Activated naive CD4-positive, alpha-beta T cell treated with anti-CD3 and anti-CD28 coated beads, Interleukin-2, amount 10 ng/mL, durations not matched to agents 7 days and 5 days (primary cell): Measurements from ENCODE around the gene INHBA.

ENCODE experiments used
- CTCF ChIA-PET: fragments of 350-600 bp; sonication (Branson Sonifier 250); formaldehyde crosslinking; loops from one replicate; lab custom pipeline; 2021; ENCODE audit warnings: antibody characterized with exemption; lab: Charles Lee
- DNase-seq: peaks from one replicate; pipeline ENCODE4 v3.0.0-alpha.2; 2020
- H3K27ac Mint-ChIP-seq: one replicate; pipeline ENCODE4 v1.8.0; 2021; ENCODE audit warnings: mild to moderate bottlenecking, moderate library complexity, mixed read lengths
- H3K27me3 Mint-ChIP-seq: one replicate; pipeline ENCODE4 v1.8.0; 2021; ENCODE audit warnings: mild to moderate bottlenecking, mixed read lengths
- H3K36me3 Mint-ChIP-seq: one replicate; pipeline ENCODE4 v1.8.0; 2021; ENCODE audit warnings: mixed read lengths
- H3K4me1 Mint-ChIP-seq: one replicate; pipeline ENCODE4 v1.8.0; 2021; ENCODE audit warnings: mixed read lengths
- H3K4me3 Mint-ChIP-seq: one replicate; pipeline ENCODE4 v1.8.0; 2021; ENCODE audit warnings: mild to moderate bottlenecking, moderate library complexity, mixed read lengths
- H3K9me3 Mint-ChIP-seq: one replicate; pipeline ENCODE4 v1.8.0; 2021; ENCODE audit warnings: mixed read lengths

The INHBA gene

DNA sequence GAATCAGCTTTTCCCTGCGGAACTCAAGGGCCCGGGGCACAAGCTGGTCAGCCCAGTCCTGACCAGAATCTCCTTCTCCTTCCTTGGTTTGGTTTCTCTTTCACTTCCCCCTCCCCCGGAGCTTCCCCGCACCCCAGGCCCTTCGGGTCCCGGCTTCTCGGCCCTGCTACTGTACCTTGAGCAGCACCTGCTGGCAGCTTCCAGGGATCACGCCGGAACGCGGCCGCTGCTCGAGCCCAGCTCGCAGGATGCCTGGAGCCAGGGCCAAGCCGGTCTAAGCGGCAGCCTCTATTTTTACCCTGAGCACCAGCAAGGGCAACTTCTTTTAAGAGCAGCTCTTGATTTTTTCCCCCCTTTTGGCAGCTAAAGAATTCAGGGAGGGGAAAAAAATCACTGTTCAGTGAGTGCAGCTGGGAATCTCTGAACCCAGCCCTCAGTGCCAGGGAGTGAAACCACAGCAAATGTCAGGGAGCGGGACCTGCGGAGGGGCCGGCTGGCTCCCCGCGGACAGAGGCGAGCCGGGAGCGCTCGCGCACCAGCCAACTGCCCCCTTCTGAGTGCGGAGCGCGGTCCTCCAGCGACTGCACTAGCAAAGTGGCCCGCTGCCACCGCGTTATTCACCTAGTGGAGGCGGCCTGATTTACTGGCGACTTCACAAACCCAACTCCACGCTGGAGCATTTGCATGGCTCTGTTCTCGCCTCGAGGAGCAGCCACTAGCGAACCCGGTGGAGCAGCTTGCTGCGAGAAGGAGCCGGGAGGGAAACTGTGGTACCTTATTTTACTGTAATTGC is 2.4 kb upstream of the INHBA start:
- DNase-seq, result peak; percentile 78
- no peaks in the 10 kb centered on the region for H3K36me3 Mint-ChIP-seq
- H3K27me3 Mint-ChIP-seq, result peaks cover 51% of the 10 kb centered on the region
- no peak overlapping the region for H3K27ac Mint-ChIP-seq
- H3K4me3 Mint-ChIP-seq, result peak overlapping the region; percentile 66
- CTCF ChIA-PET, result interaction anchor here (0.7 to 2.2 kb wide), 9 partner anchors 9 to 1475 kb away, joined by 3 to 19 read pairs (median 4); no protein-coding TSS in a partner anchor
- H3K9me3 Mint-ChIP-seq, result no peaks in the 10 kb centered on the region
- H3K4me1 Mint-ChIP-seq, result peaks cover 16% of the 10 kb centered on the region

DNA sequence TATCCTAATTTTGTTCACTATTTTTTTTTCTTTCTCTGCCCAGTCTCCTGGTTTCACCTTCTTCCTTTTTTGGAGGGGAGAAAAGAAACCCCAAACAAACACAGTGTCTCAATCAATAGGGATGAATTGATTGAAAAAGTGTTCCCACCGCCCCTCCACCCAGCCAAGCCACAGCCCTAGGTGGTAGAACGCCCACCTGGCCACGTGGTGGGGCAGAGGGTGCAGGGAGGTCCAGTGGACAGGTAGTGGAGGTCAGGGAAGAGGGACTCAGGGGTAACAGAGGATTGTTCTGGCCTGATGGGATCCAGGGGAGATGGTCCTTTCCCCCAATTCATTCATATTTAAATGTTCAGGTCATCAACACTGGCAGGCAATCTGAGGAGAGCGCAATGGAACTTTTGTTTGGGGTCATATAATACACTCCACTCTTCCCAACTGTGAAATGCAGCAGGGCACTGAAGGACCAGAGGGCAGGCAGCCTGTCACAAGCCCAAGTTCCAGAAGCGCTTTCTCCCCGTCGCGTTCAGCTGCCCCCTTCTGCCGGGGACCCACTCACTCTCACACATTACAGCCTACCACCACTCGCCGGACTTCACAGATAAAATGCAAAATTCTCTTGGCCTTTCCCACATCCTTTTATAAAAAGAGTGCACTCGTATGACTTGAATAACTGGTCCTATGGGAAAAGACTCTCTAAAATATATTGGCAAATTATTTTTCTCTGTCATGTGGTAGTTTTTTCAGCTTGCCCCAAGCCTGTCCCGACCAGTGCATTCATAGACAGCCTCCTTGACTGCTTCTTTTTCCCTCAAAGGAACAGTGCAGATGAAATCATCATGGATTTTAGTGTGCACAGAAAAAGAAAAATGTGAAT is 1.6 kb downstream of the INHBA start:
- CTCF ChIA-PET, result no interaction called here
- H3K27me3 Mint-ChIP-seq, result peaks cover 64% of the 10 kb centered on the region
- DNase-seq, result no peak
- H3K4me1 Mint-ChIP-seq, result peaks cover 16% of the 10 kb centered on the region
- no peak overlapping the region for H3K27ac Mint-ChIP-seq
- no peaks in the 10 kb centered on the region for H3K36me3 Mint-ChIP-seq
- H3K9me3 Mint-ChIP-seq, result no peaks in the 10 kb centered on the region
- H3K4me3 Mint-ChIP-seq, result no peak overlapping the region

DNA sequence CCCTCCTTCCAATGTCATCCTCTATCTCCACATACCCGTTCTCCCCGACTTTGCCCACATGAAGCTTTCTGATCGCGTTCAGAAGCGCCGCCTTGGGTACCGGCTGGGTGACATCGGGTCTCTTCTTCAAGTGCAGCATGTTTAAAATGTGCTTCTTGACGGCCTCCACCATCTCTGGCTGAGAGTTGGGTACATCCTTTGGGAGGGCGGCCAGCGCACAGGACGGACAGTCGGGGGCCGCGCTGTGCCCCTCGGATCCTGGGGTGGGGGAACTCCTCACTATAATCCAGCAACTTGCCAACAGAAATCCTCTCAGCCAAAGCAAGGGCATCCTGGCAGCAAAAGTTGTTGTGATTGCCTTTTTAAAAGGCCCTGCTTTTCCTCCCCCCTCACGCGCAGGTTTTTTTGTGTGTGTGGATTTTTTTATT is 2.8 kb downstream of the INHBA start:
- no peaks in the 10 kb centered on the region for H3K9me3 Mint-ChIP-seq
- peaks cover 6% of the 10 kb centered on the region for H3K4me1 Mint-ChIP-seq
- no peak for DNase-seq
- H3K27ac Mint-ChIP-seq, result no peak overlapping the region
- CTCF ChIA-PET, result interaction anchor here (1.1 to 2.1 kb wide), 2 partner anchors 9 to 11 kb away, joined by 3 to 6 read pairs; no protein-coding TSS in a partner anchor
- H3K27me3 Mint-ChIP-seq, result peaks cover 57% of the 10 kb centered on the region
- H3K36me3 Mint-ChIP-seq, result no peaks in the 10 kb centered on the region
- H3K4me3 Mint-ChIP-seq, result no peak overlapping the region

DNA sequence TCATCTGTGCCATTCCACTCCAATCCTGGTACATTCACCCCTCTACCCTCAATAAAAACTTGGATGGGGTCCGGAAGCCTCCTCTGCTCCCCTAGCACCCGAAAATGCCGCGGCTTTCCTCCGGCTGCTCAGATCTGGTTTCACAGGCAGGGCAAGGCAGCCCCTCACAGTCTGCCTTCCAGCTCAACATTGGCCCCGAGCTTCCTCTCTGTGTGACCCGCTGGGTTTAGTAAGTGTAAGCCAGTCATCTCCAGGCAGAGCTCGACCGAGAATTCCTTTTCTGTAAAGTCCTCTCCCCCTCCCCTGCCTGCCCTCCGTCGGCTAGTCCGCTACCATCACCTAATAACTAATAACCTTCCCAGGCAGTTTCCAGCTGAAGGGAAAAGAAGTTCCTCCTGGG is 3.4 kb downstream of the INHBA start:
- no peak overlapping the region for H3K27ac Mint-ChIP-seq
- no peak overlapping the region for H3K4me3 Mint-ChIP-seq
- CTCF ChIA-PET, result interaction anchor here (1.1 to 2.1 kb wide), 2 partner anchors 10 to 12 kb away, joined by 3 to 6 read pairs; no protein-coding TSS in a partner anchor
- no peaks in the 10 kb centered on the region for H3K9me3 Mint-ChIP-seq
- H3K27me3 Mint-ChIP-seq, result peaks cover 51% of the 10 kb centered on the region
- no peak for DNase-seq
- H3K4me1 Mint-ChIP-seq, result peaks cover 5% of the 10 kb centered on the region
- no peaks in the 10 kb centered on the region for H3K36me3 Mint-ChIP-seq

DNA sequence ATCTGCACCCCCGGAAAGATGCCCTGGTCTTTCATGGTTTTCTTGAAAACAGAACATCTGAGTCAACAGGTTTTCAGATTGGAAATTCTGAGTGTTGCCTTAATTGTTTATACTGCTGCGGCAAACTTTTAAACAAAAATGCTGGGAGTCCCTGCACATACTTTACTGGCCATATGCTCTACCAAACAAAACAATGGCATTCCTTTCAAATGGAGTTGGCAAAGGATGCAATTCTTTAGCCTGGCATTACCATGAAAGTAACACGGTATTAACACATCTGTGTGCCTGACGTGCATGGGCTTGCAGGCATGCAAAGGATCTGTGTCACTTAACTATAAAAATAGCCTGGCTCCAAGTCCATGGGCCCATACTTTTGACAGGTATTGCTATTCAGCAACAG is 4.2 kb downstream of the INHBA start:
- DNase-seq, result no peak
- no peak overlapping the region for H3K27ac Mint-ChIP-seq
- no peaks in the 10 kb centered on the region for H3K4me1 Mint-ChIP-seq
- CTCF ChIA-PET, result interaction anchor here (0.7 to 2.1 kb wide), 4 partner anchors 10 to 1466 kb away, joined by 3 to 6 read pairs (median 3); no protein-coding TSS in a partner anchor
- H3K27me3 Mint-ChIP-seq, result peaks cover 45% of the 10 kb centered on the region
- H3K9me3 Mint-ChIP-seq, result no peaks in the 10 kb centered on the region
- no peaks in the 10 kb centered on the region for H3K36me3 Mint-ChIP-seq
- no peak overlapping the region for H3K4me3 Mint-ChIP-seq

GRCh38 chr7:41698114-41698513 is 4.8 kb downstream of the INHBA start:
- no peak for DNase-seq

DNA sequence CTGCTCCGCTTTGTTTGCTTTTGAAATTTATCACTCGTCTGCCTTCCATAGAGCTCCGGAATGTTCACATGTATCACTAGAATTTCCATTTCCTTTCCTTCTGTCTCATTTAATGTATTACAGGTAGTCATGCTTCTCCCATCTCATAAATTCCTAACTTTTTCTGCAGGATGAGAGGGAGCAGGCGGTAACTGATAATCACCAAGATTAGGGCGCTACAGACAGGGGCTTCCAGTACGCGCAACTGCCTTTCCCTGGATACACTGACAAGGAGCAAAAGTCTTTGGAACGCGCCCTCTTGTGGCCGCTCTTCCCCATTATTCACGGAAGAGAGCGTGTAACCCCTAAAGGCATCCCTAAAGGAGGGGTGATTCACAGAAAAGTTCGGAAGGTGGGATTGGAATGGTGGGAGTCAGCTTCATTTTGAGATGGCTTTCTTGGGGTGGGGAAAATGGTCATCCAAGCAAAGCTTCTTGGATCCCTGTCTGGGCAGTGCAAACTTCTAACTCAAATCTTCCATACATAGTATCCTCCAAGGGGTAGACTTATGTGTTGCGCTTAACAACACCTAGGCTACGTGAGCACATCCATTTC is 6.5 kb downstream of the INHBA start:
- H3K27ac Mint-ChIP-seq, result no peak overlapping the region
- no peaks in the 10 kb centered on the region for H3K4me1 Mint-ChIP-seq
- H3K36me3 Mint-ChIP-seq, result no peaks in the 10 kb centered on the region
- H3K4me3 Mint-ChIP-seq, result no peak overlapping the region
- peak; percentile 40 for DNase-seq
- CTCF ChIA-PET, result interaction anchor here (0.6 to 3.6 kb wide), 4 partner anchors 9 to 1464 kb away, joined by 3 to 19 read pairs (median 4); no protein-coding TSS in a partner anchor
- peaks cover 39% of the 10 kb centered on the region for H3K27me3 Mint-ChIP-seq
- no peaks in the 10 kb centered on the region for H3K9me3 Mint-ChIP-seq

More at GRCh38 chr7:41698114-41698513, 4.8 kb downstream of the INHBA start:
- Mint-ChIP-seq H3K27me3 (peaks cover 45% of the 10 kb centered on the region), H3K27ac (no peak overlapping the region), H3K36me3 (no peaks in the 10 kb centered on the region), H3K4me3 (no peak overlapping the region), H3K4me1 (no peaks in the 10 kb centered on the region), H3K9me3 (no peaks in the 10 kb centered on the region)
- CTCF ChIA-PET, result interaction anchor here (0.7 to 2.1 kb wide), 3 partner anchors 13 to 1465 kb away, joined by 3 to 6 read pairs (median 3); no protein-coding TSS in a partner anchor

DNA sequence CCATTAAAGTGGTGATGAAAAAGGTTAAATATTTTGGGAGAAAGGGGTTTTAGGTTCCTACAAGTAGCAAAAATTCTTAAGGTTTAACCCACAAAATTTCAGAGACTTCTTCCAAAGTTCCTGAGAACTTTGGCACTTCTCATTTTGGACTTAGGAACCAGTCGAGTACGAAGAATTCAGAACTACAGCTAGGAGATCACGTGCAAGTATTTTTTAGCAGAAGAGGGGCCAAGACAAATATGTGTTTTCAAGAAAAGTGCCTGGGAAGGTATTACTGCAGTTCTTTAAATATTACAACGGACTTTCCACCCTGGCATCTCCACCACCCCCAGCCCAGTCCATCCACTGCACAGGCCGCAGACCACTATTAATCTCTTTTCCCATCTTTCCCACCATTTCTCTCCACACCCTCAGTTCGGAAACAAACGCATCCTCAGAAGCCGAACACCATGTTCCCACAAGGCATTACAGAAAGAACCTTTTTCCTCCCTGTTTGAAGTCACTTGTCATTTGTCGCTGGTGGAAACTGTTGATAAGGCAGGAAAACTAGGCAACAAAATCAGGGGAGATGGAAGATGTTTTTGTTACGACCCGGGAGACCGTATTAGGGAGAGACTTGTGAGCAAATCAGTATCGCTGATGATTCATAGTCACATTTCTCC is 7.1 kb downstream of the INHBA start:
- peaks cover 32% of the 10 kb centered on the region for H3K27me3 Mint-ChIP-seq
- H3K9me3 Mint-ChIP-seq, result no peaks in the 10 kb centered on the region
- CTCF ChIA-PET, result interaction anchor here (0.6 to 3.6 kb wide), 4 partner anchors 10 to 1463 kb away, joined by 3 to 19 read pairs (median 4); no protein-coding TSS in a partner anchor
- no peak overlapping the region for H3K27ac Mint-ChIP-seq
- H3K4me3 Mint-ChIP-seq, result no peak overlapping the region
- DNase-seq, result no peak
- no peaks in the 10 kb centered on the region for H3K4me1 Mint-ChIP-seq
- H3K36me3 Mint-ChIP-seq, result no peaks in the 10 kb centered on the region

DNA sequence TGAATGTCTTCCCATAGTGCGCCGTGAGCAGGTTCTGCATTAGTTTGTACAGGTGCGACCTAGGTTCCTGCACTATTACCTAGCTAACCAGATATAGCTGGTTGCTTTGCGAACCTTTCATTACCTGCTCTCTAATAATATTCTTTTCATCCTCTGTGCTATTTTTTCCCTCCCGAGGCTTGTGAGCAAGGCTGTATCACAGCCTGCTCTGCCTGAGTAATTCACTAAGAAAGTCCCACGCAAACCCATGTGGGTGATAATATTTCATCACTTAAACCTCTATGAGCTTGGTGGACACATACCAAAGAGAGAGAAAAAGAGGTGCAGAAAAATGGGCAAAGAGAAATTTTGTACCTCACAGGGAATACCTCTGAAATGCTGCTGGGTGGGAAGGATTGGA is 8.4 kb downstream of the INHBA start:
- CTCF ChIA-PET, result interaction anchor here (1.0 to 3.6 kb wide), 2 partner anchors 11 to 1461 kb away, joined by 4 to 19 read pairs; no protein-coding TSS in a partner anchor
- Mint-ChIP-seq H3K4me1 (no peaks in the 10 kb centered on the region), H3K36me3 (no peaks in the 10 kb centered on the region), H3K4me3 (no peak overlapping the region), H3K27me3 (peaks cover 23% of the 10 kb centered on the region), H3K27ac (no peak overlapping the region), H3K9me3 (no peaks in the 10 kb centered on the region)
- no peak for DNase-seq

GRCh38 chr7:41693150-41693997 is 9.5 kb downstream of the INHBA start:
- H3K36me3 Mint-ChIP-seq, result no peaks in the 10 kb centered on the region
- H3K4me1 Mint-ChIP-seq, result no peaks in the 10 kb centered on the region
- no peak for DNase-seq
- H3K4me3 Mint-ChIP-seq, result no peak overlapping the region
- H3K27ac Mint-ChIP-seq, result no peak overlapping the region
- CTCF ChIA-PET, result interaction anchor here (0.7 to 1.2 kb wide), 2 partner anchors 10 to 14 kb away, joined by 3 read pairs; partner anchors contain the start of gene INHBA
- H3K9me3 Mint-ChIP-seq, result no peaks in the 10 kb centered on the region
- H3K27me3 Mint-ChIP-seq, result peaks cover 15% of the 10 kb centered on the region

GRCh38 chr7:41692251-41692650 is 10.6 kb downstream of the INHBA start:
- no peak for DNase-seq
- Mint-ChIP-seq H3K36me3 (no peaks in the 10 kb centered on the region), H3K4me1 (no peaks in the 10 kb centered on the region), H3K27ac (no peak overlapping the region), H3K9me3 (no peaks in the 10 kb centered on the region), H3K27me3 (peaks cover 12% of the 10 kb centered on the region), H3K4me3 (no peak overlapping the region)
- CTCF ChIA-PET, result interaction anchor here (1.2 kb wide), 1 partner anchor 11 kb away, joined by 3 read pairs; the partner anchor contains the start of gene INHBA

GRCh38 chr7:41691286-41692190 is 11.4 kb downstream of the INHBA start:
- Mint-ChIP-seq H3K4me3 (no peak overlapping the region), H3K27me3 (peaks cover 11% of the 10 kb centered on the region), H3K36me3 (no peaks in the 10 kb centered on the region), H3K27ac (no peak overlapping the region), H3K9me3 (no peaks in the 10 kb centered on the region), H3K4me1 (no peaks in the 10 kb centered on the region)
- DNase-seq, result no peak
- CTCF ChIA-PET, result no interaction called here
